GM21619 (cell line): ENCODE results near the gene SLC35F3.
"Not testable (repeated sequence)": the region's sequence is repeated elsewhere in the genome, so short reads cannot be mapped to it uniquely, and the experiment has no call there.

Experiments
- ATAC-seq: cut with Tn5 transposase; IDR thresholded peaks from one replicate; pipeline ENCODE4 v1.9.1; 2021; ENCODE audit not compliant: unreplicated experiment

Gene SLC35F3

GRCh38 chr1:234340528-234340927 is 436.1 kb downstream of the SLC35F3 start:
- no peak for ATAC-seq

- no peak for ATAC-seq
These were observed 438.3 kb downstream of the SLC35F3 start for GRCh38 chr1:234342774-234343173.

DNA sequence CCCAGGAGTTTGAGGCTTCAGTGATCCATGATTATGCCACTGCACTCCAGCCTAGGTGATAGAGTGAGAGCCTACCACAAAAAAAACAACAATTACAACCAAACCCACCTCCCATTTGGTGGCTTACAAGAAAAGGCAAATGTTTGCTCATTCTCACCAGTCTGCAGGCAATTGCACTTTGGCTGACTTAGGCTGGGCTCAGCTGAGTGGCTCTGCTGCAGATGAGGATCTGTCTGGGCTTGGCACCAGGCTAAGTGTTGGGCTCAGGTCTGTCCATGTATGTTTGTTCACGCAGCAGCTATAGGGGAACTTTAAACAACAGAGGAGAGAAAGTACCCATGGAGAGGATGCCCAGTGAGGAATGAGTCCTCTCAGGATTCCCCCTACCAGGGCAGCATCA is 440.8 kb downstream of the SLC35F3 start:
- ATAC-seq, result no peak

DNA sequence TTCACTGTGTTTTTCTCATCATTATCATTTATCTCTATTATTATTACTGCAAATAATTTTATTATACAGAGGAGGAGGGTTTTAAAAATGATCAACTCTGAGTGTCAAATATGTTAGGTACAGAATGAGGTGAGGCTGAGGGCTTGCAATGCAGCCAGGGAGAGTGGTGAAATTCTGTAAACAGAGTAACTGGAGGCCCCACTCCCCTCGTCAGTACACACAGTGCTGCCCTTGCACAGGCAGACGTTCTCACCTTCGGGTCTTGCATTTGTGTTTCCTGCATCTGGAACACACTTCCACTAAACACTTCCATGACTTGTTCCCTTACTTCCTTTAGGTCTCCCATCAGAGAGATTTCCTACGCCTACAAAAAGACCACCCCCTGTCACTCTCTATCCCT is 444.5 kb downstream of the SLC35F3 start:
- no peak for ATAC-seq

GRCh38 chr1:234355782-234356510 is 451.5 kb downstream of the SLC35F3 start:
- no peak for ATAC-seq

GRCh38 chr1:234356615-234357269 is 452.3 kb downstream of the SLC35F3 start:
- ATAC-seq, result not testable (repeated sequence)

- no peak for ATAC-seq
These were observed 453.4 kb downstream of the SLC35F3 start for GRCh38 chr1:234357831-234358230.

DNA sequence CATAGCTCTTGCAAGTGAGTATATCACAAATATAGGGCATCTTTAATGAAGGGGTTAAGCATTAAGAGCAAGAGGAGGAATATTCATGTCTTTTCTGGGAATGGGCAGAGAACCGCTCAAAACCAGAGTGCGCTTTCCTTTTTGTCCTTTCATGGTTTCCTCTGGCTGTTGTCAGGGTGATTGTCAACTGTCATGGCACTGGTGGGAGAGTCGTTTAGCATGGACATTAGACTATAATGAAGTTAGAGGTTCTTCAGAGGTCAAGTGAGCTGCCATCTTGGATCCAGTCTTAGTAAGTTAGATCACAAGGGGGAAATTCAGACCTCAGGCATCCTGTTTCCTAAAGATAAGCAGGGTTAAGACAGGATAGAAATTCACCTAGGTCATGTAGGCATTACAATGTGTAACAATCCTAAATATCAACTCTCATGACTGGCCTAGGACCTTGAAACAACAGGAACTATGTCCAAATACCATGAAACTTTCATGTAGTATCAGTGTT is 456.7 kb downstream of the SLC35F3 start:
- ATAC-seq, result no peak

DNA sequence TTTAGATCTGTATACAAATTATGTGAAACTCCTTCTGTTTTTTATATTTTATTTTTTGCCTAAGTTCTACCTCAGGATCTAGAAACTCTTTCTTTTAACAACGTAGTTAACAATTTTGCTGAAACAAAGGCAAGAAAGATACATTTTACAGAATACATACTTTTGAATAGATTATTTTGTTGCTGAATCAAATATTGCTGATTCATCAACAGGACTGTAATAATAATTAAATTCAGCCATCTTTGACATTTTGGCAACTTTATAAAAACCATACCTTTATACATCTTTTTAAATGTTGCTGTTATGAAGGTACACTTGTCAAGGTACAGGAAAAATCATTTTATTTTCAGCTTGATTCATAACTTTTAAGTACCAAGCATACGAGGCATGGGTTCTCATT is 458.1 kb downstream of the SLC35F3 start:
- no peak for ATAC-seq

DNA sequence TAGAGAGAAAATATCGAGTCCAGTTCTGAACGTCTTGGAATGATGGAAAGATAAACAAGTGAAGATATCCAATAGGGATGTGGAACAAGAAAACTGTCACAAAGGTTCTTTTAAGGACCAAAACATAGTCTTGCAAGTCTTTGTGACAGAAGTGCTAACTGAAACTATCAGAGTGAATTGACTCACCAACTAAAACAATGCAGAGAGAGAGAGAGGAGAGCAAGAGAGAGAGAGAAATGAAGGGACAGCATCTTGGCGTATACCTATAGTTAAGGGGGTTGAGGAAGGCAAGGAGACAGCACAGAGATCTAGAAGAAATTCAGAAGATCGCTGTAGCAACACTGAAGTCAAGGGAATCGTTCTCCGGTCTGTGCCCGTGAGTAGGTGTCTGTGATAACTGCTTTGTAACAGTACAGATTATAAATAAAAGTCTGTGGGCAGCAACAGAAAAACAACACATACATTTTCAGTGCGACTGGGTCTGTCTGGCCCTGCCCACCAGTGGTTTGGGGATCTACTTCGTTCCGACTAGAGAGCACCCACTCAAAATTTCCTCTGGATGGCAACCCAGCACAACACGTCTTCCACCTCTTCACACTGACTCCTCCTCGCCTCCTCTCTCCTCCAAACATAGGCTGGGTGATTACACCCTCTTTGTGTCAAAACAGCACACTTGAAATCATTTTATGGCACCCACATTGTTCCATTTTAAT is 464.0 kb downstream of the SLC35F3 start:
- ATAC-seq, result no peak

GRCh38 chr1:234369033-234369430 is 464.6 kb downstream of the SLC35F3 start:
- no peak for ATAC-seq

GRCh38 chr1:234369784-234370183 is 465.3 kb downstream of the SLC35F3 start:
- ATAC-seq, result no peak

- no peak for ATAC-seq
These were observed 466.9 kb downstream of the SLC35F3 start for GRCh38 chr1:234371414-234371813.

- ATAC-seq, result no peak
These were observed 467.7 kb downstream of the SLC35F3 start for GRCh38 chr1:234372011-234372757.

GRCh38 chr1:234373064-234373958 is 468.8 kb downstream of the SLC35F3 start, which contains the start of gene COA6:
Gene COA6, plus strand, starts transcription at chr1:234373456. Its CDS starts 11 bp downstream, at chr1:234373467.
- ATAC-seq, result peak; percentile 93

- peak; percentile 18 for ATAC-seq
These were observed 469.4 kb downstream of the SLC35F3 start for GRCh38 chr1:234373959-234374254.
